Measurements from ENCODE around the gene GASK1A.

GRCh38 chr3:43096761-43097160 is 117.7 kb downstream of the GASK1A start:
- TF ChIP-seq CTCF (IDR thresholded peaks at IDR 0.05) (no peak), POLR2AphosphoS5 (IDR thresholded peaks at IDR 0.05) (no peak)

All from breast epithelium (tissue), 3 donors.